ENCODE data around the gene NFATC1.

NFATC1 gene

DNA sequence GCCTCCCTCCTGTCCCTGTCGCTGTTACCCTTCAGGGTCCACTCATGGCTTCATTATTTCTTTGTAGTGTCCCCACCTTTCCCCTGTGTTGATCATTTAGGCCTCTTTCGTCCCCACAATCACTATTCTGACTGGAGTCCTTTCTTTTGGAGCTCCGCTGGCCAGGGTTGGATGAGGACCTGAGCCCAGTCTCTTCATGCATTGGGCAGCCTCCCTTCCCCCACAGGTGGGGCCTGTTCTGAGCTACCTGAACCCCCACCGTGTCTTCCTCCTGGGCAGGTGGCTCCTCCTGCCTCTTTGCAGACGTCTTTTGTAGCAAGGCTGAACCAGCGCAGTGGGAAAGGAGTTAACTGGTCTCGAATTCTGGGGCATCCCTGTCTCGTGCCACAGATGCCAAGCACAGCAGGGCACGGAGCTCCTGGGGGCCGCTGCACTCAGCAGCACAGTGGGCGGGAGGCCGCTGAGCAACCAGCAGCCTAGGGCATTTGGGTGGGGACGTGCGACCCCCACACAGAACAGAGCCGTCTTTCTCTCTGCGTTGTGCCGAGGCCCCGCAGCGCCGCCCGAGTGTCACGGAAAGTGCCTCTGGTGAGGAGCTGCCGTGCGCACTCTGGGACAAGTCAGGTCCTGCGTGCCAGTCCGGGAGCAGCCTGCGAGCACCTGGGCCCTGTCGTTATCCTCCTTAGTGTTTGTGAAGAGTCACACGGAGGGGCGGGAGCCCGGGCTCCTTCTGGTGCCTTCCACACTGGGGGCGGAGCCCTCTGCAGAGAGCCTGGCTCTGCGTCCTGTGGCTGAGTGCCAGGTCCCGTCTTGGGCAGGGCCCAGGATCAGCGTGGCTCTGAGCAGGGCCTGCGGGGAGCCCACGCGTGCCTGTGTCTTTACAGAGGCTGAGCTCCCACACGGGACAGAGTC is 130.1 kb downstream of the NFATC1 start:
- peak; percentile 91 for DNase-seq

DNA sequence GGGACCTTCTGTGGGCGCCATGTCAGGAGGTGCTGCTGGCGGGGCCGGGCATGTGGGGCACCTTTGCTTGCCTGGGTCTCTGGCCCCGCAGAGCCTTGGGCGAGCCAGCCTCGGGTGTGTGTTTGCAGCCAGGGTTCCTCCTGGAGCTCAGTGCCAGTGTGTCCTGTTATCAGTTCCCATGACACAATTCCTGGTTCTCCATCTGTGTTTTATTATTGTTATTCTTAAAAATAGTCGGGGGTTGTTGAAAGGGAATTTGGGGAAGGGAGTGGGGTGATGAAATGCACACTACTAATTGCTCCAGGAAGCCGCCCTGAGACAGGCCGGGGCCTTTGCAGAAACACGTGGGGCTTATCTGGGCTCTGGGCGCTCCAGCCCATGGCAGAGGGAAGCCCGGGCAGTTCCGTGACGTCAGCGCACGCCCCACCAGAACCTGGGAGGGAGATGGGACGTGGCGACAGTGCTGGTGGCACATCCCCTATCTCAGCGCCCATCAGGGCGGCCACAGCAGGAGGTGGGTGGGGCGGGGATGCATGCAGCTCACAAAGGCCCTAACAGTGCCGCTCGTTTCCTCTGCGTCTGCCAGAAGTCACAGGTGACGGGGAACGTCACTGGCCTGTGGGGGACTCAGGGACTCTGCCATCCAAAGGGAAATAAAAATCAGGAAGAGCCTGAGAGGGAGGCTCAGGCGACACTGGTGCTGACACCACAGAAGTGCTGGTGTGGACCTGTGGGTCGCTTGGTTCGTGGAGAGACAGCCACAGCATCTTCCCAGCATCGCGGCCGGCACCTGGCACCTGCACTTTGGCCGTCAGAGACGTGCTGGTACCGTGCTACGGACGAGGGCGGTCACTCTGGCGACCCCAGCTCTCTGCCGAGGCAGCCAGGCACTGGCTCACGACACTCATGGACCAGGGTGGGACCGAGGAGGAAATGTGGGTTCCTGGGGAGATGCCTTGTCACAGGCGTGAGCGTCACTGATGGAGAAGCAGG is 131.0 kb downstream of the NFATC1 start:
- DNase-seq, result peak; percentile 94

DNA sequence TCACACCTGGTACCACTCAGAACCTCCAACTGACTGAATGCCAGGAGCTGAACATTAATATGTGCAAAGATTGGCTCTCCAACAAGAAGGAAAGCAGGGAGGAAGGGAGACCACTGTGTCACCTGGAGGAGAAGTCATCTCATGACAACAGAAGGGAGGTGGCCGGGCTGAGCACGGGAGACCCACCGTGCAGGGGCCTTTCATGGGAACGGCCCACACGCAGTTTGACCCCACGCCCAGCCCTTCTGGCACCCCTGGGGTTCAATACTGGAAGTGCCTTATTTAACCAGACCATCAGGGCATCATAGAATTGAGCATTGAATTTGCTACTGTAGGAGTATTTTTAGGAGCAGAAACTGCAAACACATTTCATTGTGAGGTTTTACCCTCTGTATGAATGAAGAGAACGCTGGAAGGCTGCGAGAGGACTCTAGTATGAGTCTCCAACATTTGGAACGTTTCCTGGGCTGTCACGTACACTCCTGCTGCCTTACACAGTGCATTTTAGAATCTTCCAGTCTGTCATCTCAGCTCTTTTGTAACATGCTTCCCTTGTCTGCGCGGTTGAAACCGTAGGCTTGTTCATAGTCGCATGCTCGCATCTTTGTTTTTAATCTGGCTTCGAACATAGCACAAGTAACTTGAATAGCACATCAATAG is 132.1 kb downstream of the NFATC1 start:
- no peak for DNase-seq

DNA sequence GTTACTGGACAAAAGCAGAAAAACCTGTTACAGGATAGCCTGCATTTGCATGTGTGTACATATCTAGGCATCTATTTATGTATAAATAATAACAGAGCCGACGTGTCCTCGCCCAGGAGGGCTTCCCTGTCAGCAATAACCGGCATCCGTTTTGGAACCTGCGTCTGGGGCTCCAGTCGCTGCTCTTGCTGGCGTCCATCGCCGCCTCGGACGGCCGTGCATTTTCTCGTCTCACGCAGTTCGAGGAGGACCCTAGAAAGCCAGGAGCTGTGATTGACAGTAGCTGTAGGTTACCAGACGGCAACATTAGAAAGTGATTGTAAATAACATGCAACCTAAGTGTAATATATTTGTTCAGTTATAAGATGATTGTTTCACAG is 132.6 kb downstream of the NFATC1 start:
- DNase-seq, result no peak

DNA sequence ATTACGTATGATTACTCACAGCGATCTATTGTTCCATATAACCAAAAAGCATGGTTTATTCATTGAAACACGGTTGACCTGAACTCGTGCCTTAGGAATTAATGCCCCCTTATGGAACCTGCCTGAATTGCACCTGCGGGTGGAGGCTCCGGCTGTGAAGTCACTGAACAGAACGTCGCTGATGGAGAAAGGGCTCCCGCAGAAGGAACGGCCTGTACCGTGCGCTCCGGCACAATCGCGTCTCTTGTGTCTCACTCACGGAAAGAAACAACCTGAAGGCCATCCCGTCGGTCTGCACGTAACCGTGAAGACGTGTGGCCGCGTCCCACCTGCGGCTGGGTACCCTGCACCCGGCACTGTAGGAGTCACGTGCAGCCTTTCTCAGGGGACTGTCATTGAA is 133.1 kb downstream of the NFATC1 start:
- DNase-seq, result peak; percentile 89

DNA sequence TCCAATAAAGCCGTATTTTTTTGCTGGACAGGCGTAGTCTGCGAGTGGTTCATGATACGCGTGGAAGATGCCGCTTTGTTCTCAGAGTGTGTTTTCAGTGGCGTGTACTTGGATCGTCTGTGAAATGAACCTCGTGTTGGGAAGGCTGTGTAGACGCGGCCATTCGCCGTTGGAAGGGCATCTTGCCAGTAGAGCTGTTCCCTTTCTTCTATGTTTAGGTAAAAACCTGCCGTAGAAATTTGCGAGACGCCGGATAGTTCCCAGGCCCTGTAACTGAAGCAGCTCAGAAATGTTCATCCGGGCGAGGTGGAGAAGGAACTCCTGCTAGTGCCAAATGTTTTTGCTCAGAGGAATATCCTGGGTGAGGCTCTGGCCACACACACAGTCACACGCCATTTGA is 133.6 kb downstream of the NFATC1 start:
- DNase-seq, result no peak

DNA sequence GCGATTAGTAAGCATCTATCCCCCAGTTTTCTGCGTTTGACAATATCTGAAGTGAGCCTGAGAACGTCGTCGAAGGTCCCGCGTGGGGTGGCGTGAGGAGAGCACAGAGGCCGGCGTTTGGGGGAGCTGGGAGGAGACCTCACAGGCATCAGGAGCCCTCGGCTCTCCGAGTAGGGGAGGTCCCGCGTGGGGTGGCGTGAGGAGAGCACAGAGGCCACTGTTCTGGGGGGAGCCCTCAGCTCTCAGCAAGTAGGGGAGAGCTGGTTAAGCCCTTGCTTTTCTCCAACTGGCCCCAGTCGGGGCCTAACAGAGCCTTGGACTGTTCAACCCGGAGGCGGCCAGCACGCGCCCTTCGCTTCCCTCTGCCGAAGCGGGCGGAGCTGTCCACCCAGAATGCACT is 134.3 kb downstream of the NFATC1 start:
- DNase-seq, result no peak

DNA sequence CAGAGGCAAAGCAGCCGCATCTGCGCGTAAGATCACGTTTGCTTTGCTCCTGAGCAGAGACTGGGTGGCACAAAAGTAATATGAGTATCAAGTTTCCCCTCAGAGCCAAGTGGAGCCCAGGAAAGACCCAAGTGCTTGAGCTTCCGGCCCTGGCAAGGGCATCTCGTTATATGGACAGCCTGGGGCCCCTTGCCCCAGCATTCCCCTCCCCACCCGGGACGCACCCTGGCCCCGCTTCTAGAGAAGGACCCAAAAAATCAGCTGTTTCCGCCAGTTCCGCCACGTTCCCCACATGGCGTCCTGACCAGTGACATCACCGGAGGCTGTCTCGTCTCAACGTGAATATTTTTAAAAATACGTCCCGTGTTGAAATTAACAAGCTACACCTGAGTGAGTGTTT is 135.1 kb downstream of the NFATC1 start:
- DNase-seq, result no peak

DNA sequence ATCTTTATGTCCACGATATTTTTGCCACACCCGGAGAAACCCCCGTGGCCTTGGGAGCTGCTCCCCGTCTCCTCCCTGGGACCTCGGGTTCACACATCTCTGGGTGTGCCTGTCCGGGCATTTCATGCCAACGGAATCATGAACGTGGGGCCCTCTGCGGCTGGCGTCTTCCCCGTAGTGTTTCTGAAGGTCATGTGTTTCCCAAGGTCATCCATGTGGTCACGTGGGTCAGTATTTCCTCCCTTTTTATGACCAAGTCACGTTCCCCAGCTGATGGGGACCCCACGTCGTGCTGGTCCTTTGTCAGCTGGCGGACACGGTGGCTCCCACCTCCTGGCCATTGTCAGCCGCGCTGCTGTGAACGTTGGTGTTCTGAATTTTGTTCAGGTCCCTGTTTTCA is 135.7 kb downstream of the NFATC1 start:
- no peak for DNase-seq

DNA sequence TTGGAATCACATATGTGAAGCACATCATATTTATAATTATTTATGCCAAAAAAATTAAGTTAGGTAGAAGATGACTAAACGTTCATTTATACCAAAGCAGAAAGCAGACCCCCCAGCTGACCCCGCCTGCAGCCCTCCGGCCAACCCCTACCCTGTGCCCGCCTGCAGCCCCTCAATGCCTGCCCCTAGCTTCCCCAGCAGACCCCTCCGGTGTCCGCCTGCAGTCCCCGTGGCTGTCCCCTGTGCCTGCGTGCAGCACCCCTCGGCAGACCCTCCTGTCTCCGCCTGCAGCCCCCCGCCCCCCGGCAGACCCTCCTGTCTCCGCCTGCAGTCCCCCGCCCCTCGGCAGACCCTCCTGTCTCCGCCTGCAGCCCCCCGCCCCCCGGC is 136.2 kb downstream of the NFATC1 start:
- DNase-seq, result no peak

DNA sequence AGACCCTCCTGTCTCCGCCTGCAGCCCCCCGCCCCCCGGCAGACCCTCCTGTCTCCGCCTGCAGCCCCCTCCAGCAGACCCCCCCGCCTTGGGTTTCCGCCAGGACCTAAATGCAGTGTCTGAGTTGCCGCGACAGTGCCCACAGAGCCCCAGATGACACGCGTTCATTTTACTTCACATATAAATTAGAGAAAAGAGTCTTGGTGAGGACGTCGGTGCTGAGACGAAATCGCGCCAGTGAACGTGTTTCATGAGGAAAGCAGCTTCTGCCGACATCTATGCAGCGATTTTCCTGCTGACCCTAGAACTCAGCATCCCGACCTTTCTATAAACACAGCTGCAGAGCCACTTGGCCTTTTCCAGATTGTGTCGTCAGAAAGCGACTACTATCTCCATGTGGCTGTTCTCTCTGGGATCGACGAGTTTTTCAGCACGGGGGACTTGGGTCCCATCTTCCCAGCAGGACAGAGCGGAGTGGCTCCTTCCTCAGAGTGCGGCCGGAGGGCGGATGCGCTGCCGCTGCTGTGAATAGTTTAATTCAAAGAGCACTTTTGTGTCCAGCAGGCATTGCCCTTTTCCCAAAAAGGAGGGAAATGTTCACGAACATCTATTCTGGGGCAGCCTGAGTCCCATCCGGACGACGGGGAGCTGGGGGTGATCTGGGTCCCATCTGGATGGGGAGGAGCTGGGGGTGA is 136.7 kb downstream of the NFATC1 start:
- no peak for DNase-seq

DNA sequence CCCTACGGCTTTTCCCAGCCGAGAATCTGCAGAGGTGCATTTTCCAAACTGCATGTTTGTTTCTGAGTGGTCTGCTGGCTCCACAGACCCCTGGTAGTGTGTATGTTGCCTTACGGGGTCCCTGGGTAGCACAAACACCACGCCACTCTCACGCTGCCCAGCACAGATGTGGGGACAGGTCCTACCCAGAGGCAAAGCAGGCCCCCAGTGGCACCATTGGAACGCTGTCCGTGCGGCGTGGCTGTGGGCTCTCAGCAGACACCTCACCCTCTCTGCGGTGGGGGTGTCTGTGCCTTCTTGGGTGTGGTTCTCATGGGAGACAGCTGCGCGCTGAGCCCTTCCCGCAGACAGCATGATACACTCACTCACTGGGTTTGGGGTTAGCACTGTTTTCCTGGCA is 137.4 kb downstream of the NFATC1 start:
- no peak for DNase-seq

DNA sequence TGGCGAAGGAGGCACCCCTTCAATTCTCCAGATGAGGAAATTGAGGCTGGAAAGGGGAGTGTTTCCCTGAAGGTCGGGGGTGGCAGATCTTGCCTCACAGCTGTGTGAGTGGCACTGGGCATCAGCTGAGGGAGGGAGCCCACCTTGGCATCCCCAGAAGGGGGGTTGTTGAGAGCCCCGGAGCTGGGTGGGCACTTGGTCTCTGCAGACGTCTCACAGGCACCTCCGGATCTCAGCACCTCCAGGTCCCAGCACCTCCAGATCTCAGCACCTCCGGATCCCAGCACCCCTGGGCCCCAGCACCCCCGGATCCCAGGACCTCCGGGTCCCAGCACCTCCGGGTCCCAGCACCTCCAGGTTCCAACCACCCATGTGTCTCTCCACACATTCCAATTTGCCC is 137.9 kb downstream of the NFATC1 start:
- DNase-seq, result no peak

DNA sequence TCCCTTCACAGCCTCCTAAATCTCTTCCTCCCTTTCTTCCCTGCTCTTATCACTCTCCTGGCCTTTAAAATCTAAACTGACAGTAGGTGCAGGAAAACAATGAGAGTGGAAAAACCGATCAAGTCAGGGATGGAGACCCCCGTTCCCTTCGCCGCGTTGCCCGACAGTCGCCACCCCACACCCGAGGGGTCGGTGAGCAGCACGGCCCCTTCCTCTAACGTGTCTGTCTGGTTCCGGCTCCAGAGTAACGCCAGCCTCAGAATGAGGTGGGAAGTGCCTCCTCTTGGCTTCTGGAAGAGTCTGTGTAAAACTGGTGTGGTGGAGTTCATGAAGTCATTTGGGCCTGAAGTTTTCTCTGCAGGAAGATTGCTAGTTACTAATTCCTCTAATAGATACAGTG is 138.6 kb downstream of the NFATC1 start:
- DNase-seq, result no peak

DNA sequence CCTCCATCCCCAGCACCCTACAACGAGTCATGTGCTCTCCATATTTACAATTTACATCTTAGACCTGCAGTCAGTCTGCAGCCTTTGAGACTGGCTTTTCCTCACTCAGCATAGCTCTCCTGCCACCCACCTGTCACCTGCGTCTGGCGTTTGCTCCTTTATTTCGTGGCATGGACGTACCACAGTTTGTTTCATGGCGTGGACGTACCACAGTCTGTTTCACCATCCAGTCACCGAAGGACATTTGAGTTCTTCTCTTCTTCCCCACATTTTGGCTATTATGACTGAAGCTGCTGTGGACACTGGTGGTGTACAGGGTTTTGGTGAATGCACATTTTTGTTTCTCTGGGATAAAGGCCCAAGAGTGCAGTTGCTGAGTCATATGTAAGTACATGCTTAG is 142.0 kb downstream of the NFATC1 start:
- no peak for DNase-seq

DNA sequence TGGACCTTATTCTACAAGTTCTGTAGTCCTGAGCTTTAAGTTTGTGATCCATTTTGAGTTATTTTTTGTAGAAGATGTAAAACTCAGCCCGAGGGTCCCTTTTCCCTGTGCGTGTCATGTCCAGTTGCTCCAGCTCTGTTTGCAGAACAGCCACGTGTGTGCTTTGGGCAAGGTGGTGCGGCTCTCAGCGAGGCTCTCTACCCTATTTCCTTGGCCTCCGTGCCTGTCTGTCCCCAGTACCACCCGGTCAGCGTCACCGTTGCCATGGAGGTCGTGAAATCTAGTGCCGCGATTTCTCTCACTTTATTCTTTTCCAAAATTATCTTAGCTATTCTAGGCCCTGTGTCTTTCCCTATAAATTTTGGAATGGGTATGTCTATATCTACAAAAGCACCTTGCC is 142.9 kb downstream of the NFATC1 start:
- no peak for DNase-seq

DNA sequence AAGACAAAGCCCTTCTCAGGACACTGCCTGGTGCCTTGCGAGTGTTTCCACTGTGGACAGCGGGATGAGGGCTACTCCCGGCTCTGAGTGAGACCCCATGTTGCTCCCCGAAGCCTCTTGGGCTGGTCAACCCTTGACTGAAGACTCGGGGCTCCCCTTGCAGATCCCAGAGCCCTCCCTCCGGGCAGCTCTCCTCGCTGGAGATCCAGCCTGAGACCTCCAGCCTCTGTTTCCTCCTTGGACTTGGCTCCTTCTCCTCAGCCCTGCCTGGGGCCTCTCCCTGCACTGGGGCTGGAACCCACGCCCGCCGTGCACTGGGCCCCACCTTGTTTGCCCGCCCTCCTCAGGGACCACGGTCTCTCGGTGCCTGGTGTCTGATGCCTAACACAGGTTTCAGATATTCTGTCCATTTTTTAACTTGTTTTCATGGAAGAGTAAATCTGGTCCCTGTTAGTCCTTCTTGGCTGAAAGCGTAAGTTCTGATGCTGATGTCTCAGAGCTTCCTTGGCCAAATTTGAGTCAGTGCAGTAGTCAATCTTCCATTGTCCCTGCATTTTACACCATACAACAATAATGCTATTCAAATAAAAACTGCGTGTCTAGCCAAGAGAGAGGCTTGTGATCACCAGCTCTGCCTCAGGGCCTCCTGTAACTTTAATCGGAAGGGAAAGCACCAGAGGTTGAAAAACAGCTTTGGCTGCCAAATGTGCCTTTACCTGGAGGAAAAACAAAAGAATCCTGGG is 144.6 kb downstream of the NFATC1 start:
- DNase-seq, result no peak

DNA sequence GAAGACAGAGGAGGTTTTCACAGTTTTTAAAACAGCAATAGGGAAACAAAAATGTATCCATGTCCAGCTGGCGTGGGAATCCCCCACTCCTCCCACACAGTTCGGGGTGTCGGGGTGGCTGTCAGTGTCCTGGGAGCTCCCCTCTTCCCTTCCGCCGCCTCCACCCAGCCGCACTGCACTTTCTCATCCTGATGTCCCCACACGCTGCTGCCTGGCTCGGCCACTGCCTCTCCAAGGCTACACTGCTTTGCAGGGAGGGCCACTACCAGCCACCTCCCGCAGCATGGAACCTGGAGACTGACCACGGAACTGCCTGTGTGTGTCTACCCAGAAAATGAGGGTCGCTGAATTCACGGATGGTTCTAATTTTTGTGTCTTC is 145.2 kb downstream of the NFATC1 start:
- no peak for DNase-seq

DNA sequence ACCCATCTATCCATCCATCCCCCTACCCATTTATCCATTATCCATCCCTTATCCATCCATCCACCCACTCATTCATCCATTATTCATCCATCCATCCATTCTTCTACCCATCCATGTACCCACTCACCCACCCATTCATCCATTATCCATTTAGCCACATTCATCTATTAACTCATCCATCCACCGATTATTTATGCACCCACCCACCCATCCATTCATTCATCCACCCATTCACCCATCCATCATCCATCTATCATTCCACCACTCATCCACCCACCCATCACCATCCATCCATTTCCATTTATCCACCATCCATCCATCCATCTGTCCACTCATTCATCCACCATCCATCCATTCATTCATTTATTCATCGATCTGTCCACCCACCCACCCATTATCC is 146.5 kb downstream of the NFATC1 start:
- DNase-seq, result no peak

DNA sequence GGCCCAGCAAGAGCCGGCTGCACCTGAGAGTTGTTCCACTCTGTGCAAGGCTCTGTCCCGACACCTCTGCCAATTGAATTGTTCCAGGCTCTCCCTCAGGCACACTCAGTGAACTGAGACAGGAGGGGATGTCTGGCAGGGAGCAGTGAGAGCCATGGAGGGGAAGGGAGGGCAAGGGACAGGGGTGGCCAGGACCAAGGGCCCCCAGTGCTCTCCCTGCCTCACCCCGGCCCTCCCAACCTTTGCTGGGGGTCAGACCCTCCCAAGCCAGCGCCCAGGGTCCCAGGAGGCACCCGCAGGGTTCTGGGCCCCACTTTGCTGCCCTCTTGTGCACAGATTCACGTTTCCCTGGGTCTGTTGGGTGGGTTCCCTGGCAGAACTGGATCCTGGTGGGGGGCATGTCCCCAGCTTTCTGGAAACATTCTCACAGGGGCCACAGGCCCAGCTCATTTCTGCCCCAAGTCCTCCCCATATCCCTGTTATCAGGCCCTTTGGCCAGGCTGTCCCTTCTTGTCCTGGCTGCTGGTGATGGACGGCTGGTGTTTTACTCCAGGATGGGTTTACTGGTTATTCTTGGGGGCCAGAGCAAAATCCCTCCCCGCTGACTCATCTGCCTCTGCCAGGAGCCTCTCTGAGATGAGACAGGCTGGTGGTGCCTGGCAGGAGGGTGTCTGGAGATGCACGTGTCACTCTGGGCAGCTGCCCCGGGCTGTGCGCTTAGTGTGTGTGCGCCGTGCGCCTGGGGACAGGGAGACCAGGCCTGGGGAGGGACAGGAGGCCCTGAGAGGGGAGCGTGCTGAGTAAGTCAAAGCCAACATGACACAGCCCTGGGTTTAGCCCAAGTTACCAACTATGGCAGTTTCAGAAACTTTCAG is 147.4 kb downstream of the NFATC1 start:
- no peak for DNase-seq

DNA sequence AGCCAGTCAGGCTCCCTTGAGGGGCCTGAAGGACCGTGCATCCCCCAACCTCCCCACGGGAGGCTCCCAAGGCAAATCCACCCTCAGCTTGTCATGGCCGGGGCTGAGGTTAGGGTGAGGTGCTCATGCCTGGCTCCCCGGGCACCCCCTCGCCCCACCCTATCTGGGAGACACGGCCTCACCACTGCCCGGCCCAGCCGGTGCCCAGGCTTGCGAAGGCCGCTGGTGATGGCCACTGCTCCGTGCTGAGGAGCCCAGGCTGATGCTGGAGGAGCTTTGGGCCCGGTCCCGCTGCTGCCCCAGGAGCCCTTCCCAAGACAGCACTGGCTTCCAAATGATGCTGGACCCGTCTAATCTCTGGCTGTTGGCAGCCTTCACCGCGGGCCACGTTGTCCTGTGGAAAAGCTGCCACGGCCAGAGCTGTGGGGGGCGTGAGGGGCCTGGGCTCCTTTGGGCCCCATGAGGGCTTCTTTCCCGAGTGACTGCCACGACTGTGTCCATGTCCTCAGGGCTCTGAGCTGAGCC is 148.2 kb downstream of the NFATC1 start:
- DNase-seq, result no peak

All from hematopoietic multipotent progenitor cell treated with erythropoietin and hydrocortisone succinate and interleukin-3 and kit ligand, for 6 days (in vitro differentiated cells).